GM10266 (cell line): ENCODE results near the gene LRATD1.

Experiments
- DNase-seq: peaks from one replicate; pipeline ENCODE4 v3.0.0; 2012; ENCODE audit errors: extremely low spot score
- TF ChIP-seq, protein P1 (sequence below): IDR thresholded peaks from 2 replicates; pipeline ENCODE4 v1.5.1; 2012; ENCODE audit warnings: mild to moderate bottlenecking, low read depth; ENCODE audit not compliant: control insufficient read depth, insufficient read depth; ENCODE audit errors: missing control alignments

Gene LRATD1

DNA sequence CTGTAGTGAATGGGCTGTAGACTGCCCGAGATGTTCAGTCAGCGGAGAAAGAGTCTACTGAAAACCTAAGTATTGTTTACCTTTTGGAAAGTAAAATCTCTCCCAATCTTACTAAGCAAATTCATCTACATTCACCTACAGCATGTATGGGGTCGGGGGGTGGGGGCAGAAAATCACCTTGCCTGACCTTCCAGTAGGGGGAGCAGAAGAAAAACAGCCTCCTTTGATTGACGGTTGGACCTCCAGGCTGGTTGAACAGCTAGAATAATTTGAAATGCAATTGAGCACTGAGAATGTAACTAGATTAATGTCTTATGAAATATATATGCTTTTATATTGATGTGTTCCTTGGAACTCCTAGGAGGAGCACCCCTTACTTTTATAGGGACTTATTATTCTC lies 10.0 kb downstream of the LRATD1 start:
- TF ChIP-seq, protein P1, sequence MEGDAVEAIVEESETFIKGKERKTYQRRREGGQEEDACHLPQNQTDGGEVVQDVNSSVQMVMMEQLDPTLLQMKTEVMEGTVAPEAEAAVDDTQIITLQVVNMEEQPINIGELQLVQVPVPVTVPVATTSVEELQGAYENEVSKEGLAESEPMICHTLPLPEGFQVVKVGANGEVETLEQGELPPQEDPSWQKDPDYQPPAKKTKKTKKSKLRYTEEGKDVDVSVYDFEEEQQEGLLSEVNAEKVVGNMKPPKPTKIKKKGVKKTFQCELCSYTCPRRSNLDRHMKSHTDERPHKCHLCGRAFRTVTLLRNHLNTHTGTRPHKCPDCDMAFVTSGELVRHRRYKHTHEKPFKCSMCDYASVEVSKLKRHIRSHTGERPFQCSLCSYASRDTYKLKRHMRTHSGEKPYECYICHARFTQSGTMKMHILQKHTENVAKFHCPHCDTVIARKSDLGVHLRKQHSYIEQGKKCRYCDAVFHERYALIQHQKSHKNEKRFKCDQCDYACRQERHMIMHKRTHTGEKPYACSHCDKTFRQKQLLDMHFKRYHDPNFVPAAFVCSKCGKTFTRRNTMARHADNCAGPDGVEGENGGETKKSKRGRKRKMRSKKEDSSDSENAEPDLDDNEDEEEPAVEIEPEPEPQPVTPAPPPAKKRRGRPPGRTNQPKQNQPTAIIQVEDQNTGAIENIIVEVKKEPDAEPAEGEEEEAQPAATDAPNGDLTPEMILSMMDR: no peak
- DNase-seq: no peak

DNA sequence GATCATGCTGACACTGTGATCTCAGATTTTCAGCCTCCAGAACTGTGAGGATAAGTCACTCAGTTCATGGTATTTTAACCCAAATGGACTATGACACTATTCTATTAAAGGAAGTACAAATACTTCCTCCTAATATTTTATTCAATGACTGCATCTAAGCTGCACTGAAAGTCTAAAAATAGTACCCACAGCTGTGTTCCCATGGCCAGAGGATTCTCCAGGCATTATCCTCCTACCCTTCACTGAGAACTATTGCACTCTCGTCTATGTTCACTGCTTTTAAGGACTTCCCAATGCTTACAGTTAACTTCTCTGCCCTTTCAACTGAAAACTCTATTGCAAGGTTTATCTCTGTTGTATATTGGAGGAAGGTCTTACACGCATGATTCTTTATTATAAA lies 15.2 kb downstream of the LRATD1 start:
- no peak for DNase-seq
- TF ChIP-seq, protein P1: no peak

DNA sequence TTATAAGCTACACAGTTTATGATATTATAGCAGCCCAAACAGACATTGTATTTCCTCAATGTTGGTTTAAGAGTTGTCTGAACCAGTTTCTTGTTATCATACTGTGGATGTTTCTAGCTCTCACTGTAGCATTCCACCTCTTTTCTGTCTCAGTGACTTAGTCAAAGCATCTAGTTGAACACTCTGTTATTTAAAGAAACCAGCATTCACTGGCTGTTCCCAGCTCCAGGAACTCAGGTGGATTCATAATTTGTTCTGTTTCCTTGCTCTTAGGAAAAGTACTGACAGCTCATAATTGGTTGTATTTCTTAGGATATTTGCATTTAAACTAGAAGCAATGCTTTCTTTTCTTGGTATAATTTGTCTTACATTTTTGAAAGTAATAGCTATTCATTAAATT lies 17.5 kb downstream of the LRATD1 start:
- no peak for DNase-seq
- TF ChIP-seq, protein P1: no peak

DNA sequence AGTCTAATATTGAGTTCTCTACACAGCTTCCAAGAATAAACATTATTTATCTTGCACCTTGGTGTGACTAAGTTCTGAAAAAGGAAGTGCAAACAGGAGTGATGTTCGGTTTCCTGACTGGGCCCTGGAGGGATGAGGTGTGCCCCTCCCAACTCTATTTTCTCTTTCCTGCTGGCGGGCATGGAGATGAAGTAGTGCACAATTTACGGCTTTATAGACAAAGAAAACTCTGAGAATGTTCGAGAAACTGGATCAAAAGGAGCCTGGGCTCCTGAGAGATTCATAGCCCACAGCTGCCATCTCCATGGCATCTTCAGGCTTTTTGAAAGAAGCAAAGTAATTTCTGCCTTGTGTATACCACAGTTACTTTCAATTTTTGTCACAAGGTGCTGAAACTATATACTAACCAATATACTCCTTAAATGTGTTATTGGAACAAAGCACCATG lies 22.3 kb downstream of the LRATD1 start:
- TF ChIP-seq, protein P1: no peak
- DNase-seq: no peak

DNA sequence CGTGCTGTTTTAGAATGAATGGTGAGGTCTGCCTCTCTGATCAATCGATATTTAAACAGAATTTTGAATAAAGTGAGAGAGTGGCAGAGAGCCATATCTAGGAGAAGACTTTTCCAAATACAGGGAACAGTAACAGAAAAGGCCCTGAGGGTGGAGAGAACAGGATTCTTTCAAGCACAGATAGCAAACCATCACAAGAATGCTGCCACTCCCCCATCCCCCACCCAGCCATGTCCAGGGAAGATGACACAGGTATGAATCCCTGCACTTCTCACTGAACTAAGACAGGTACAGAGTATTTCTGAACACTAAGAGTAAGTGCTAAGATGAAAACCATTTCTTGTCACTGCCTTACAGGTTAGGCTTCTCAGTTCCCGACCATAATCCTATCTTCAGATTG lies 23.6 kb downstream of the LRATD1 start:
- DNase-seq: no peak
- TF ChIP-seq, protein P1: no peak

DNA sequence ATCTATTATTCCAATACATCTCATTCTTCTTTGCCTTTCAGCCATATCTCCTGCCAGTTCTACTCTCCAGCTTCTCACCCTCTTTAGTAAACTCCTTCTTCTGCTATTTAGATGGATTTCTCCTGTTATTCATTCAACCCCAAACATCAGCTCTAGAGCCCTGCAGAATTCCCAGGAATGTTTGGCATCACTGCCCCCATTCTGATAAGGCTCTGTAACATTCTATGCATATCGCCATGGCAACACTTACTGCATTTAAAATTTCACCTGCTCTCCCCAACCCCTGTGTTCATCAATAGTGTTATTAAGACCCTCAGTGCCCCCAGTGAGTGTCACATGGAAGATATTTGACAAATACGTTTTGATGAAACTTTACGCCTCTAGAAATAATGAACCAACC lies 28.6 kb downstream of the LRATD1 start:
- TF ChIP-seq, protein P1: no peak
- DNase-seq: no peak

DNA sequence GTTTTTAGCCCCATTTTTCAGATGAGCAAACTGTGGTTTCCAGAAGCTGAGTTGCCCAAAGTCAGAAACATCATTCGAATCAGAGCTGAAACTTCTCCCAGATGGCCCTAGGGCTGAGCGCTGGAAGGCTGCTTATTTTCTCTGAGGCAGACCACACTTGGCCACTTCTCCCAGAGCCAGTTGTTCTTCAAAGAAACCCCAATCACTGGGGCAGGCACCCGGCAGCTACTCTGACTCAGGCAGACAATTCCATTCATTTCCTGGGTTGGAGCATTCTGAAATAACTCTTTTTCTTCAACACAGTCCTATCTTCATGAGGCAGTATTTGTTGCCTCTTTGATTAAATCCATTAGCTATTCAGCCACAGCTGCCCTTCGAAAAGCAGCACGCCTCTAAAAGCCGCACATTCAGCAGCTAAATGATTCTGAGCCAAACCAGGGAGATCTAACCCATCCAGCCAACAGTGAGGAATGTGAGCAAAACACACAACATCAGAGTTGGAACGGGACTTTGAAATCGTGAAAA lies 40.9 kb downstream of the LRATD1 start:
- no peak for DNase-seq
- TF ChIP-seq, protein P1: no peak
